ENCODE measurements around the gene VANGL2.

VANGL2 gene

GRCh38 chr1:160367516-160367900 is 32.9 kb upstream of the VANGL2 start:
- H3K79me2 ChIP-seq (ENCODE audit: insufficient read depth, low read depth), result no peaks in the 10 kb centered on the region
- H3K4me1 ChIP-seq (ENCODE audit: low read depth, poor library complexity, severe bottlenecking), result peaks cover under 1% of the 10 kb centered on the region
- H3K4me3 ChIP-seq (IDR thresholded peaks at IDR 0.05; ENCODE audit: insufficient read depth, low read depth, low read length), result no peak overlapping the region
- no peak overlapping the region for H3K9ac ChIP-seq
- no peak for TF ChIP-seq CTCF (conservative IDR thresholded peaks at IDR 0.05; ENCODE audit: low read depth, low read length)
- no peaks in the 10 kb centered on the region for H3K36me3 ChIP-seq (ENCODE audit: insufficient read depth)
- no peaks in the 10 kb centered on the region for H4K20me1 ChIP-seq (ENCODE audit: insufficient read depth)
- H3K27ac ChIP-seq, result no peak overlapping the region
- H3K27me3 ChIP-seq (ENCODE audit: insufficient read depth, low read depth), result no peaks in the 10 kb centered on the region
- no peak overlapping the region for H3K4me2 ChIP-seq
- no peak overlapping the region for H2AFZ ChIP-seq (ENCODE audit: low read depth)

- Histone ChIP-seq H3K4me1 (ENCODE audit: low read depth, poor library complexity, severe bottlenecking) (no peaks in the 10 kb centered on the region), H3K27me3 (ENCODE audit: insufficient read depth, low read depth) (no peaks in the 10 kb centered on the region), H3K4me3 (IDR thresholded peaks at IDR 0.05; ENCODE audit: insufficient read depth, low read depth, low read length) (no peak overlapping the region), H4K20me1 (ENCODE audit: insufficient read depth) (no peaks in the 10 kb centered on the region), H3K4me2 (no peak overlapping the region), H2AFZ (ENCODE audit: low read depth) (no peak overlapping the region), H3K36me3 (ENCODE audit: insufficient read depth) (no peaks in the 10 kb centered on the region), H3K79me2 (ENCODE audit: insufficient read depth, low read depth) (no peaks in the 10 kb centered on the region), H3K27ac (no peak overlapping the region), H3K9ac (no peak overlapping the region)
- TF ChIP-seq CTCF (conservative IDR thresholded peaks at IDR 0.05; ENCODE audit: low read depth, low read length), result no peak
These were observed 32.1 kb upstream of the VANGL2 start for GRCh38 chr1:160367934-160368923.

- Histone ChIP-seq H4K20me1 (ENCODE audit: insufficient read depth) (no peaks in the 10 kb centered on the region), H3K9ac (no peak overlapping the region), H3K79me2 (ENCODE audit: insufficient read depth, low read depth) (no peaks in the 10 kb centered on the region), H3K4me1 (ENCODE audit: low read depth, poor library complexity, severe bottlenecking) (no peaks in the 10 kb centered on the region), H3K27me3 (ENCODE audit: insufficient read depth, low read depth) (no peaks in the 10 kb centered on the region), H3K36me3 (ENCODE audit: insufficient read depth) (no peaks in the 10 kb centered on the region), H3K4me2 (no peak overlapping the region), H2AFZ (ENCODE audit: low read depth) (no peak overlapping the region), H3K4me3 (IDR thresholded peaks at IDR 0.05; ENCODE audit: insufficient read depth, low read depth, low read length) (no peak overlapping the region), H3K27ac (no peak overlapping the region)
- TF ChIP-seq CTCF (conservative IDR thresholded peaks at IDR 0.05; ENCODE audit: low read depth, low read length), result no peak
These were observed 31.3 kb upstream of the VANGL2 start for GRCh38 chr1:160369087-160369486.

- H3K27ac ChIP-seq, result no peak overlapping the region
- H3K4me2 ChIP-seq, result no peak overlapping the region
- H4K20me1 ChIP-seq (ENCODE audit: insufficient read depth), result no peaks in the 10 kb centered on the region
- no peaks in the 10 kb centered on the region for H3K36me3 ChIP-seq (ENCODE audit: insufficient read depth)
- no peaks in the 10 kb centered on the region for H3K27me3 ChIP-seq (ENCODE audit: insufficient read depth, low read depth)
- TF ChIP-seq CTCF (conservative IDR thresholded peaks at IDR 0.05; ENCODE audit: low read depth, low read length), result no peak
- H3K4me1 ChIP-seq (ENCODE audit: low read depth, poor library complexity, severe bottlenecking), result no peaks in the 10 kb centered on the region
- no peaks in the 10 kb centered on the region for H3K79me2 ChIP-seq (ENCODE audit: insufficient read depth, low read depth)
- H2AFZ ChIP-seq (ENCODE audit: low read depth), result no peak overlapping the region
- no peak overlapping the region for H3K4me3 ChIP-seq (IDR thresholded peaks at IDR 0.05; ENCODE audit: insufficient read depth, low read depth, low read length)
- no peak overlapping the region for H3K9ac ChIP-seq
These were observed 29.6 kb upstream of the VANGL2 start for GRCh38 chr1:160370561-160371345.

Measured in KMS-11 (cell line).